SK-N-SH (cell line): ENCODE results near the gene ADCY7.

Experiments used
- CHD2 ChIP-seq: fragments of 150-350 bp; IDR thresholded peaks from 2 replicates; pipeline ENCODE4 v1.6.1; 2018; ENCODE audit warnings: low read length; ENCODE audit not compliant: partially characterized antibody
- EZH2phosphoT487 ChIP-seq: fragments of 200-600 bp; sonication (generic); IDR thresholded peaks from 2 replicates; pipeline ENCODE4 v1.6.1; 2017; ENCODE audit warnings: low read depth, mixed run types, mild to moderate bottlenecking, antibody characterized with exemption, moderate library complexity, borderline replicate concordance
- GATA2 ChIP-seq: sonication (generic); formaldehyde crosslinking; IDR thresholded peaks from 2 replicates; pipeline ENCODE4 v1.5.0; 2020; ENCODE audit warnings: mild to moderate bottlenecking, missing genetic modification reagents
- JUND ChIP-seq: IDR thresholded peaks from 2 replicates; pipeline ENCODE4 v1.4.0; 2012
- MAX ChIP-seq: IDR thresholded peaks from 2 replicates; pipeline ENCODE4 v1.4.0; 2012; ENCODE audit warnings: low read depth
- MXI1 ChIP-seq: IDR thresholded peaks from 2 replicates; pipeline ENCODE4 v1.6.1; 2012; ENCODE audit warnings: mild to moderate bottlenecking, low read depth, low read length, improper control_type of control experiment
- PBX3 ChIP-seq: IDR thresholded peaks from 2 replicates; pipeline ENCODE4; 2012
- POLR2AphosphoS5 ChIP-seq: IDR thresholded peaks from 2 replicates; pipeline ENCODE4 v1.6.1; 2012; ENCODE audit warnings: low read depth, low read length
- SIN3A ChIP-seq: IDR thresholded peaks from 2 replicates; pipeline ENCODE4 v1.6.1; 2012; ENCODE audit warnings: low read depth, mild to moderate bottlenecking, low read length, moderate library complexity, borderline replicate concordance
- TAF1 ChIP-seq: IDR thresholded peaks from 2 replicates; pipeline ENCODE4 v1.6.1; 2012; ENCODE audit warnings: low read depth, mild to moderate bottlenecking, low read length, moderate library complexity, borderline replicate concordance
- USF2 ChIP-seq: fragments of 150-350 bp; IDR thresholded peaks from 2 replicates; pipeline ENCODE4 v1.6.1; 2017; ENCODE audit warnings: antibody characterized with exemption, low read length, low read depth, borderline replicate concordance
- ZBTB33 ChIP-seq: IDR thresholded peaks from 2 replicates; pipeline ENCODE4 v1.4.0; 2012; ENCODE audit warnings: low read depth, borderline replicate concordance
- TF ChIP-seq, protein P1 (sequence below): fragments of 200-600 bp; sonication (generic); IDR thresholded peaks from 2 replicates; pipeline ENCODE4 v1.6.1; 2017; ENCODE audit warnings: antibody characterized with exemption, mild to moderate bottlenecking, moderate library complexity
- TF ChIP-seq, protein P2 (sequence below): IDR thresholded peaks from 2 replicates; pipeline ENCODE4 v1.6.1; 2012; ENCODE audit warnings: mild to moderate bottlenecking, low read depth, low read length, moderate library complexity

DNA sequence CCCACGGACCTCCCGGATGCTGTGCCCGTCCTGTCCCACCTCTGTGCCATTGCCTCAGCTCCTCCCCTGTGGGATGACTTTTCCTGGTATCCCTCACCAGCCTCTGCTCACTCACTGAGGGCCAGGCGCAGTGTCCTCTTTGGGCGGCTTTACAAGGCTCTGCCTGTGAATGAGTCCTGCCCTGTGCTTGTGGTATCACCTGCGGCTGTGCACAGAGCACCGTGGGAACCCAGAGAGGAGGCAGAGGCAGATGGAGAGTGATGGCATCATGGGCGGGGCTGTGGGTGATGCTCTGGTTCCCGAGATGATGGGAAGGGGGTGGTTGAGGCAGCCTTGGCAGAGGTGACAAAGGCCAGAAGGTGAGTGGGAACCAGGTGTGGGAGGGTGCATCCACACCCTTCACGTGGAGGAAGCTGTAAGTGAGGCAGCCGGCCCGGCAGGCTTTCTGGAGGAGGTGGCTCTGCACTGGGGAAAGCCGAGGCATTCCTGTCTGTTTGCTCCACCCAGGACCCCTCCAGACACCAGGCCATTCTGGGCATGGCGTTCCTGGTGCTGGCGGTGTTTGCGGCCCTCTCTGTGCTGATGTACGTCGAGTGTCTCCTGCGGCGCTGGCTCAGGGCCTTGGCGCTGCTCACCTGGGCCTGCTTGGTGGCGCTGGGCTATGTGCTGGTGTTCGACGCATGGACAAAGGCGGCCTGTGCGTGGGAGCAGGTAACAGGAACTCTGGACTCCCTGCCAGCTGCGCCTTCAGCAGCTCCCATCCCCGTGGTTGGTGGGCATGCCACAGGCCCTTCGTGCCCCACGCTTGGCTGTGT, 23.8 kb downstream of the ADCY7 start:
- TF ChIP-seq, protein P1, sequence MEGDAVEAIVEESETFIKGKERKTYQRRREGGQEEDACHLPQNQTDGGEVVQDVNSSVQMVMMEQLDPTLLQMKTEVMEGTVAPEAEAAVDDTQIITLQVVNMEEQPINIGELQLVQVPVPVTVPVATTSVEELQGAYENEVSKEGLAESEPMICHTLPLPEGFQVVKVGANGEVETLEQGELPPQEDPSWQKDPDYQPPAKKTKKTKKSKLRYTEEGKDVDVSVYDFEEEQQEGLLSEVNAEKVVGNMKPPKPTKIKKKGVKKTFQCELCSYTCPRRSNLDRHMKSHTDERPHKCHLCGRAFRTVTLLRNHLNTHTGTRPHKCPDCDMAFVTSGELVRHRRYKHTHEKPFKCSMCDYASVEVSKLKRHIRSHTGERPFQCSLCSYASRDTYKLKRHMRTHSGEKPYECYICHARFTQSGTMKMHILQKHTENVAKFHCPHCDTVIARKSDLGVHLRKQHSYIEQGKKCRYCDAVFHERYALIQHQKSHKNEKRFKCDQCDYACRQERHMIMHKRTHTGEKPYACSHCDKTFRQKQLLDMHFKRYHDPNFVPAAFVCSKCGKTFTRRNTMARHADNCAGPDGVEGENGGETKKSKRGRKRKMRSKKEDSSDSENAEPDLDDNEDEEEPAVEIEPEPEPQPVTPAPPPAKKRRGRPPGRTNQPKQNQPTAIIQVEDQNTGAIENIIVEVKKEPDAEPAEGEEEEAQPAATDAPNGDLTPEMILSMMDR: no peak
- TF ChIP-seq POLR2AphosphoS5: no peak
- no peak for TF ChIP-seq MXI1
- TF ChIP-seq ZBTB33: no peak
- no peak for TF ChIP-seq CHD2
- TF ChIP-seq TAF1: no peak
- TF ChIP-seq GATA2 (CRISPR knock-in tag): no peak
- TF ChIP-seq USF2: no peak
- no peak for TF ChIP-seq PBX3
- TF ChIP-seq, protein P2, sequence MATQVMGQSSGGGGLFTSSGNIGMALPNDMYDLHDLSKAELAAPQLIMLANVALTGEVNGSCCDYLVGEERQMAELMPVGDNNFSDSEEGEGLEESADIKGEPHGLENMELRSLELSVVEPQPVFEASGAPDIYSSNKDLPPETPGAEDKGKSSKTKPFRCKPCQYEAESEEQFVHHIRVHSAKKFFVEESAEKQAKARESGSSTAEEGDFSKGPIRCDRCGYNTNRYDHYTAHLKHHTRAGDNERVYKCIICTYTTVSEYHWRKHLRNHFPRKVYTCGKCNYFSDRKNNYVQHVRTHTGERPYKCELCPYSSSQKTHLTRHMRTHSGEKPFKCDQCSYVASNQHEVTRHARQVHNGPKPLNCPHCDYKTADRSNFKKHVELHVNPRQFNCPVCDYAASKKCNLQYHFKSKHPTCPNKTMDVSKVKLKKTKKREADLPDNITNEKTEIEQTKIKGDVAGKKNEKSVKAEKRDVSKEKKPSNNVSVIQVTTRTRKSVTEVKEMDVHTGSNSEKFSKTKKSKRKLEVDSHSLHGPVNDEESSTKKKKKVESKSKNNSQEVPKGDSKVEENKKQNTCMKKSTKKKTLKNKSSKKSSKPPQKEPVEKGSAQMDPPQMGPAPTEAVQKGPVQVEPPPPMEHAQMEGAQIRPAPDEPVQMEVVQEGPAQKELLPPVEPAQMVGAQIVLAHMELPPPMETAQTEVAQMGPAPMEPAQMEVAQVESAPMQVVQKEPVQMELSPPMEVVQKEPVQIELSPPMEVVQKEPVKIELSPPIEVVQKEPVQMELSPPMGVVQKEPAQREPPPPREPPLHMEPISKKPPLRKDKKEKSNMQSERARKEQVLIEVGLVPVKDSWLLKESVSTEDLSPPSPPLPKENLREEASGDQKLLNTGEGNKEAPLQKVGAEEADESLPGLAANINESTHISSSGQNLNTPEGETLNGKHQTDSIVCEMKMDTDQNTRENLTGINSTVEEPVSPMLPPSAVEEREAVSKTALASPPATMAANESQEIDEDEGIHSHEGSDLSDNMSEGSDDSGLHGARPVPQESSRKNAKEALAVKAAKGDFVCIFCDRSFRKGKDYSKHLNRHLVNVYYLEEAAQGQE: no peak
- no peak for TF ChIP-seq MAX
- no peak for TF ChIP-seq SIN3A
- TF ChIP-seq JUND: no peak
- TF ChIP-seq EZH2phosphoT487: no peak
